Hair follicle dermal papilla cell (primary cell): ENCODE data around the gene FXR1. TPM values are rescaled to one million over a fixed set of nuclear protein-coding genes. Genes with fewer than 3 reads are reported as not detected.

Source experiments
- total RNA-seq: library from RNA; depleted of rRNA; stranded (reverse); fragments of >200 nt; gene quantifications from 2 replicates; pipeline ENCODE4 v1.2.3, GENCODE V29; 2012

The FXR1 gene
- 113 and 124 TPM in 2 replicates for total RNA-seq

DNA sequence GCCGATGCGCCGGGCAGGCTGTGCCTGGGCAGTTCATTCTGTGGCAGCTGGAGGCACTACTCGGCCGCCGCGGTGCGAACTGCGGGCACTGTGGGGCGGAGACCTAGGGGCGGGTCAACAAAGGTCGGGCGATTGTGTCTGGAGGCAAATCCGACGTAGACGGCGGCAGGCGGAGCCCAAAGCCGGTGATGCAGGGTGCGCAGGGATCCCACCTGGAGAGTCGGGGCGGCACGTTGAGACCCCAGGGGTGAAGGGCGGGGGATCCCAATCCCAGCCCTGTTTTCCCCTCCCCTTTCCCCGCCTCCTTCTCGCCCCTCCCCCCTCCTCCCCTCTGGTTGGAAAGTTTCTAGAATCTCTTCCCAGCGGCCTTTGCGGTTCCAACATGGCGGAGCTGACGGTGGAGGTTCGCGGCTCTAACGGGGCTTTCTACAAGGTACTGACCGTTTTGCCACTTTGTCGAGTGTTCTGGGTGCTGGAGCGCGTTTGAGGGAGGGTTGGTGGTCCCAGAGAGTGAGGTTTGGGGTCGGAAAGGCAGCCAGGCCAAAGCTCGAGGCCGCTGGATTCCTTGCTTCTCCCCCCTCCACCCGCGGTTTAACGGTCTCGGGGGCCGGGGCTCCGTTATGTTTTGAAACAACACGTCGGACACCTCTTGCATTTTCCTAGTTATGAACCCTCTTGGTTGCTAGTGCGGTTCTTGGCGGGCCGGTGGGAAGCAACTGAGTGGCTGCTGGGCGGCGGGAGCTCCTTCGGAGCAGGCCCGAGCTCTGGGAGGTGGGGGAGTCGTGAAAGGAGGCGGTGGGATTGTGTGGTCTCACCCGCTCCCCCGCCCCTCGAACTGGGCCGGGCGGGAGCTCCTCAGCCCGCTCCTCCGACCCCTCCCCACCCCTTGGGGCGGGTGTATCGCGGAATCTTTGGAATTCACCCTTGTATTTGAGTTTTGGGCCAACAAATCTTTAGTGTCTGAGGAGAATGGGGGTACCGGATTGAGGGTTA is at the start of gene FXR1:
Gene FXR1 (plus strand): TSS at position 367 of the 993 bp plus-strand sequence. CDS start 16 bp downstream, at position 383.

DNA sequence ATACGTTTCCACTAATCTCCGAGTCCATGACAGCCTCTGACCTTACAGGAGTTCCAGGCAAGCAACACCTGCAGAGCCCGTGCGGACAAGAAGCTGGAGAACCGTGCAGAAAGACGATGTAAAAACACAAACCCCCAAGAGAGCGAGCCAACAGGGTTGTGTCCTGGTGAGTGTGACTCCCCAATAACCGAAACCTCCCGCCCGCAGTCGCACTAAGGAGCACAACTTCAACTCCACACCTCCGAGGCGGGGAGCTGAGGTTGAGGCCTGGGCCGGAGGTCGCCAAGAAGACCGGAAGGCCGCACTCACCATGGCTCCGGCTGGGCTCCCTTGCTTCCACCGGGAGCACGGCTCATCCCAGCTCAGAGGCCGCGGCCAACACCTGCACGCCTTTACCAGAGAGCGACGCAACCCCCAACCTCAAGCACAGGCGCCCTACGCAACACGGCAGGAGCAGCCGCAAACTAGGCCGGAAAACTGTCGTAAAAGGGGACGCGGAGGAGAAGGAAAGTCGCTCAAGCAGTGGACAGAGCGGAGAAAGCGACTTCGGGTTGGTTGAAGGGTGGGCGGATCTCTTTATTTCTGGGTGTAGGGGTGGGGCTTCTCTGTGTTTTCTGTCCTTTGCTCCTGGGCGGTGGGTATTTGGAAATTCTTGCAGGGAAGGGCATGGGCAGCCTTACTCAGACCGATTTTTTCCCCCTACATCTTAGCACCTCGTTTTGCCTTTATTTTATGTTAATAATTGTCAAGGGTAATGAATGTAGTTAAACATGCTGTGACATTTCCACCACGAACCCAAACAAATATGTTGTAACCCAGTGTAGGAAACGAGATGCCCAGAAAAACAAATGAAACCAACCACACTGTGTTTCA is 77.1 kb downstream of the FXR1 start, which contains the start of gene DNAJC19:
Gene DNAJC19 (minus strand): TSS at position 446 of the 873 bp plus-strand sequence. CDS start 134 bp downstream, at position 312.

Other genes starting within 250 kb of the FXR1 start
- gene CCDC39, start 233.2 kb upstream of the FXR1 start, total RNA-seq: not detected in 2 replicates
- 18.3 and 20.8 TPM in 2 replicates for gene DNAJC19, start 77.1 kb downstream of the FXR1 start, total RNA-seq